ENCODE data around the gene NLGN2. TPM values are rescaled to one million over a fixed set of nuclear protein-coding genes. Genes with fewer than 3 reads are reported as not detected.
A peak's percentile ranks its signal among the peaks of the same experiment; 100 is the strongest.

The NLGN2 gene
- total and polyA plus RNA-seq, 2 experiments from 2014 or later = 5.2 to 26.3 TPM

GRCh38 chr17:7440834-7441195 is 33.2 kb downstream of the NLGN2 start:
- Histone ChIP-seq H3K4me1 (ENCODE audit: low read depth) (peaks cover 26% of the 10 kb centered on the region), H3K36me3 (no peaks in the 10 kb centered on the region), H3K27ac (peak overlapping the region; percentile 95), H3K27me3 (no peaks in the 10 kb centered on the region), H3K9me3 (ENCODE audit: low read depth) (no peaks in the 10 kb centered on the region), H3K4me3 (peak overlapping the region; percentile 64)
- peak in 1 of 2 donors; percentile 26 for DNase-seq (ENCODE audit: low read depth in 1 of 2, low spot score in 1 of 2)
- peak; percentile 3 for TF ChIP-seq CTCF (IDR thresholded peaks at IDR 0.05; ENCODE audit: low read depth, low read length)

GRCh38 chr17:7441266-7441665 is 33.6 kb downstream of the NLGN2 start:
- Histone ChIP-seq H3K27ac (peak overlapping the region; percentile 95), H3K4me3 (peak overlapping the region; percentile 64)

GRCh38 chr17:7442142-7442541 is 34.5 kb downstream of the NLGN2 start:
- DNase-seq (ENCODE audit: low read depth in 1 of 2, low spot score in 1 of 2) = no peak
- Histone ChIP-seq H3K9me3 (ENCODE audit: low read depth) (no peaks in the 10 kb centered on the region), H3K27ac (no peak overlapping the region), H3K36me3 (no peaks in the 10 kb centered on the region), H3K27me3 (no peaks in the 10 kb centered on the region), H3K4me3 (no peak overlapping the region), H3K4me1 (ENCODE audit: low read depth) (peaks cover 26% of the 10 kb centered on the region)
- no peak for TF ChIP-seq CTCF (IDR thresholded peaks at IDR 0.05; ENCODE audit: low read depth, low read length)

More at GRCh38 chr17:7441266-7441665, 33.6 kb downstream of the NLGN2 start:
- H3K27me3 ChIP-seq = no peaks in the 10 kb centered on the region
- no peaks in the 10 kb centered on the region for H3K9me3 ChIP-seq (ENCODE audit: low read depth)
- TF ChIP-seq CTCF (IDR thresholded peaks at IDR 0.05; ENCODE audit: low read depth, low read length) = no peak
- H3K36me3 ChIP-seq = no peaks in the 10 kb centered on the region
- peaks cover 26% of the 10 kb centered on the region for H3K4me1 ChIP-seq (ENCODE audit: low read depth)
- no peak for DNase-seq (ENCODE audit: low read depth in 1 of 2, low spot score in 1 of 2)

GRCh38 chr17:7443499-7444485 is 36.1 kb downstream of the NLGN2 start:
- Histone ChIP-seq H3K36me3 (no peaks in the 10 kb centered on the region), H3K4me3 (no peak overlapping the region), H3K4me1 (ENCODE audit: low read depth) (peaks cover 16% of the 10 kb centered on the region), H3K27ac (peak overlapping the region; percentile 47), H3K27me3 (no peaks in the 10 kb centered on the region), H3K9me3 (ENCODE audit: low read depth) (no peaks in the 10 kb centered on the region)
- TF ChIP-seq CTCF (IDR thresholded peaks at IDR 0.05; ENCODE audit: low read depth, low read length) = no peak
- peak in 1 of 2 donors; percentile 41 for DNase-seq (ENCODE audit: low read depth in 1 of 2, low spot score in 1 of 2)

GRCh38 chr17:7444682-7445618 is 37.3 kb downstream of the NLGN2 start, which contains the start of gene CHRNB1:
Gene CHRNB1 (plus strand): TSS chr17:7445061. CDS start chr17:7445128, 67 bp downstream.
- Histone ChIP-seq H3K27ac (peak within 1 kb of the TSS; percentile 47), H3K4me1 (ENCODE audit: low read depth) (peaks cover 13% of the 10 kb centered on the region), H3K27me3 (no peaks in the 10 kb centered on the region), H3K4me3 (peak within 1 kb of the TSS; percentile 28), H3K9me3 (ENCODE audit: low read depth) (no peaks in the 10 kb centered on the region), H3K36me3 (no peaks in the 10 kb centered on the region)
- no peak for TF ChIP-seq CTCF (IDR thresholded peaks at IDR 0.05; ENCODE audit: low read depth, low read length)
- peak; percentile 46 to 93 for DNase-seq (ENCODE audit: low read depth in 1 of 2, low spot score in 1 of 2)

Data from cardiac muscle cell (in vitro differentiated cells and primary cell).